SK-N-SH treated with all-trans-retinoic acid at 6 μM for 48 hours (cell line): ENCODE data around the gene STARD10.

Experiments used
- OSR1 ChIP-seq: fragments of 250-450 bp; sonication (Bioruptor Pico); IDR thresholded peaks from 2 replicates; pipeline ENCODE4 v1.8.0; 2022; ENCODE audit warnings: moderate library complexity, mild to moderate bottlenecking, inconsistent platforms
- PPARA ChIP-seq: fragments of 250-450 bp; sonication (Bioruptor Pico); IDR thresholded peaks from 2 replicates; pipeline ENCODE4 v1.5.0; 2020; ENCODE audit warnings: mild to moderate bottlenecking, borderline replicate concordance
- TF ChIP-seq, protein P1 (sequence below): fragments of 250-450 bp; sonication (Bioruptor Pico); IDR thresholded peaks from 2 replicates; pipeline ENCODE4 v1.8.0; 2020; ENCODE audit warnings: mild to moderate bottlenecking, moderate library complexity, borderline replicate concordance
- TF ChIP-seq, protein P2 (sequence below): fragments of 250-450 bp; sonication (Bioruptor Pico); IDR thresholded peaks from 2 replicates; pipeline ENCODE4 v1.5.1; 2020; ENCODE audit warnings: low read depth, mild to moderate bottlenecking, moderate library complexity

DNA sequence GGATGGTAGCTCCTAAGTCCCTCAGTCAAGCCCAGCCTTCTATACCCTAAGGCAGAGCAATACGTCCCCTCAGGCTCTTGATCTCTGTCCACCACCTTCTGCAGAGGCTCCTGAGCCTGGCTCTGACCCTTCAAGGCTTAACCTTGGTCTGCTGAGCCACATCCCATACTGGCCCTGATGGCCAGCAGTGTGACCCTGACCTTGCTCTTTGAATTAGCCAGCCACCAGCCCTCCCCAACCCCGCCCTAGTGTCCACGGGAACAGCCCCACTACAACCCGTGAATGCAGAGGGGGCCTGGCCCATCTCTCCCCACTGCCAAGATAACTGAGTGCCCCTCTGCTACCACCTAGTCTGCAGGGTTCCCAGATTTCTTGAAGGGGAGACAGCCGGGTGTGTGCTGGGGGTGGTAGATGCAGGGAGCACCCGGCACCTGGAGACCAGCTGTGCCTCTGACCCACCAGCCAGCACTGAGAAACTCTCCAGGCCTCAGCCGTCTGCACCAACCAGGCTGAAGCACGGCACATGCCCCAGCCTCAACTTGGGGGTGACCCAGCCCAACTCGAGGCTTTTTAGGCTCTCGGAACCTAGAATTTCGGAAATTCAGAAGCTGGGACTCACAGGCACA, 47.8 kb downstream of the STARD10 start:
- TF ChIP-seq OSR1 (CRISPR knock-in tag) (no peak), PPARA (no peak)
- TF ChIP-seq, protein P1, sequence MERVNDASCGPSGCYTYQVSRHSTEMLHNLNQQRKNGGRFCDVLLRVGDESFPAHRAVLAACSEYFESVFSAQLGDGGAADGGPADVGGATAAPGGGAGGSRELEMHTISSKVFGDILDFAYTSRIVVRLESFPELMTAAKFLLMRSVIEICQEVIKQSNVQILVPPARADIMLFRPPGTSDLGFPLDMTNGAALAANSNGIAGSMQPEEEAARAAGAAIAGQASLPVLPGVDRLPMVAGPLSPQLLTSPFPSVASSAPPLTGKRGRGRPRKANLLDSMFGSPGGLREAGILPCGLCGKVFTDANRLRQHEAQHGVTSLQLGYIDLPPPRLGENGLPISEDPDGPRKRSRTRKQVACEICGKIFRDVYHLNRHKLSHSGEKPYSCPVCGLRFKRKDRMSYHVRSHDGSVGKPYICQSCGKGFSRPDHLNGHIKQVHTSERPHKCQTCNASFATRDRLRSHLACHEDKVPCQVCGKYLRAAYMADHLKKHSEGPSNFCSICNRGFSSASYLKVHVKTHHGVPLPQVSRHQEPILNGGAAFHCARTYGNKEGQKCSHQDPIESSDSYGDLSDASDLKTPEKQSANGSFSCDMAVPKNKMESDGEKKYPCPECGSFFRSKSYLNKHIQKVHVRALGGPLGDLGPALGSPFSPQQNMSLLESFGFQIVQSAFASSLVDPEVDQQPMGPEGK (CRISPR knock-in tag) = no peak
- TF ChIP-seq, protein P2, sequence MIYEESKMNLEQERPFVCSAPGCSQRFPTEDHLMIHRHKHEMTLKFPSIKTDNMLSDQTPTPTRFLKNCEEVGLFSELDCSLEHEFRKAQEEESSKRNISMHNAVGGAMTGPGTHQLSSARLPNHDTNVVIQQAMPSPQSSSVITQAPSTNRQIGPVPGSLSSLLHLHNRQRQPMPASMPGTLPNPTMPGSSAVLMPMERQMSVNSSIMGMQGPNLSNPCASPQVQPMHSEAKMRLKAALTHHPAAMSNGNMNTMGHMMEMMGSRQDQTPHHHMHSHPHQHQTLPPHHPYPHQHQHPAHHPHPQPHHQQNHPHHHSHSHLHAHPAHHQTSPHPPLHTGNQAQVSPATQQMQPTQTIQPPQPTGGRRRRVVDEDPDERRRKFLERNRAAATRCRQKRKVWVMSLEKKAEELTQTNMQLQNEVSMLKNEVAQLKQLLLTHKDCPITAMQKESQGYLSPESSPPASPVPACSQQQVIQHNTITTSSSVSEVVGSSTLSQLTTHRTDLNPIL = no peak
